Small intestine (tissue), 7 donors: ENCODE measurements around the gene NCAM1. TPM values are rescaled to one million over a fixed set of nuclear protein-coding genes. Genes with fewer than 3 reads are reported as not detected.
"Not testable (repeated sequence)": the region's sequence is repeated elsewhere in the genome, so short reads cannot be mapped to it uniquely, and the experiment has no call there.

Experiments
- DNase-seq, 2 donors: peaks; one replicate each; pipeline versions ENCODE4 v3.0.0 to v3.0.0-alpha.2; 2013
- FAIRE-seq: peaks from 2 replicates; lab custom pipeline; 2012; peaks lifted over from hg19 to GRCh38; lab: Jason Lieb, UNC
- H3K27ac ChIP-seq, 3 donors: one replicate each; pipeline ENCODE4 v1.5.1; 2013; ENCODE audit warnings: low read length in 2 of 3, mild to moderate bottlenecking in 2 of 3, control low read depth in 1 of 3, inconsistent platforms in 1 of 3, low read depth in 1 of 3, moderate library complexity in 1 of 3
- H3K27me3 ChIP-seq, 3 donors: one replicate each; pipeline ENCODE4 v1.6.1; 2013; ENCODE audit warnings: low read length in 3 of 3, inconsistent platforms in 1 of 3; ENCODE audit not compliant: control insufficient read depth in 3 of 3, insufficient read depth in 3 of 3
- H3K36me3 ChIP-seq, 3 donors: one replicate each; pipeline ENCODE4 v1.6.1; 2013; ENCODE audit warnings: low read length in 3 of 3, inconsistent platforms in 1 of 3, low read depth in 1 of 3, mild to moderate bottlenecking in 1 of 3, moderate library complexity in 1 of 3; ENCODE audit not compliant: control insufficient read depth in 3 of 3, insufficient read depth in 2 of 3
- H3K4me1 ChIP-seq, 3 donors: one replicate each; pipeline ENCODE4 v1.6.1; 2013; ENCODE audit warnings: low read length in 2 of 3, inconsistent platforms in 1 of 3, low read depth in 1 of 3, mild to moderate bottlenecking in 1 of 3, moderate library complexity in 1 of 3; ENCODE audit not compliant: control insufficient read depth in 3 of 3, insufficient read depth in 2 of 3
- H3K4me3 ChIP-seq, 3 donors: one replicate each; pipeline ENCODE4 v1.5.1; 2013; ENCODE audit warnings: low read length in 3 of 3, control low read depth in 1 of 3, inconsistent platforms in 1 of 3, low read depth in 1 of 3, mild to moderate bottlenecking in 1 of 3, moderate library complexity in 1 of 3
- H3K9me3 ChIP-seq, 2 donors: one replicate each; pipeline ENCODE4 v1.6.1; 2013; ENCODE audit warnings: low read depth in 1 of 2, low read length in 1 of 2; ENCODE audit not compliant: control insufficient read depth in 2 of 2, insufficient read depth in 1 of 2
- WGBS, 3 donors: extraction: QIAGEN DNeasy Blood & Tissue Kit; methylation state at CpG; one replicate each; pipeline ENCODE4 v1.1.7; 2013; 5-methylcytosine and 5-hydroxymethylcytosine counted together
- polyA plus RNA-seq, 4 donors: library from polyadenylated mRNA; stranded (reverse) in 3 of 4; unstranded in 1 of 4; fragments of 200-250 nt in 3 of 4; fragments of 120-200 nt in 1 of 4; gene quantifications; one replicate each; pipeline versions ENCODE4 v1.2.1 to v1.2.3, GENCODE V29; 2013
- donor health status: healthy with polysubstance abuse.
- donor health status: control.
- donor health status: control.
- donor health status: Bipolar disorder and iron deficiency.
- donor health status: healthy.

Gene NCAM1
- polyA plus RNA-seq, 4 donors, result 0.67 to 16.2 (median 9.1) TPM

DNA sequence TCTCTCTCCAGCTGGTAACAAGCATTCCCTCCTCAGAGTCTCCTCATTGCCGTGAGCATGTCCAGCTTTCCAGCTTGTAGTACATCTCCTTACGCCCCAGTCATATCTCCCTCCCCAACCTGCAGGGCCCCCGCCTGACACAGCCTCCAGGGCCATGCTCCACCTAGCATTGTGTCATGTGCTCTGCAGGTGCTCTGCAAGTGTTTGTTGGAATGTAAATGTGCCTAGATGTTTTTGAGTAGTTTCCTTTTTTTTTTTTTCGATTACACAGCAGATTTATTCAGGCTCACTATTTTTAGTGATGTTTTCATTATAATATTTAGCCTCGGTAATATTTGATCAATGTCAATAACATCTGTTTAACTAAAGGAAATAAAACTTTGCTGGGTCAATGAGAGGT, 82.5 kb downstream of the NCAM1 start:
- FAIRE-seq (no peak), DNase-seq (no peak)
- Histone ChIP-seq H3K9me3 (no peaks in the 10 kb centered on the region), H3K27ac (no peak overlapping the region), H3K27me3 (no peaks in the 10 kb centered on the region), H3K4me1 (no peaks in the 10 kb centered on the region), H3K36me3 (no peaks in the 10 kb centered on the region), H3K4me3 (no peak overlapping the region)
- WGBS, 3 donors, result 68 to 79% (median 69%) methylated on average over 5 of the region's 5 CpGs

DNA sequence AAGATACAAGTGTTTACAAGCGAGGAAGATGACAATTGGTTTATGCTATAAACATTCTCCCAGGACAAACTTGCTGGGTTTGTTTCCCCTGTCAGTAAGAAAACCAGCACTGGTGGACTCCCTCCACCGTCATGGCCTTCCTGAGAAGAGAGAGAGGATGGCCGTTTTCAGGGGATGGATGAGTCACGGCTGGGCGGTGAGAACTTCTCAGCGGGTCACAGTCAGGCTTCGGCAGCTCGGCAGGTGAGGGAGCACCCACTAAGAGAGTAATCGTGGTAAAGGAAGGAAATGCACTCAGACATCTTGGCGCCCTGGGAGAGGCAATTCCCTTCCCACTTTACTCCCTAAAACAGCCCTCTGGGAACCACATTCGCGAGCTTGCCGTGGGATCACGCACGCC, 83.9 kb downstream of the NCAM1 start:
- FAIRE-seq (no peak), DNase-seq (no peak)
- Histone ChIP-seq H3K27ac (no peak overlapping the region), H3K4me1 (no peaks in the 10 kb centered on the region), H3K4me3 (no peak overlapping the region), H3K36me3 (no peaks in the 10 kb centered on the region), H3K9me3 (no peaks in the 10 kb centered on the region), H3K27me3 (no peaks in the 10 kb centered on the region)
- WGBS, 3 donors, result 84 to 87% (median 86%) methylated on average over 15 of the region's 15 CpGs

DNA sequence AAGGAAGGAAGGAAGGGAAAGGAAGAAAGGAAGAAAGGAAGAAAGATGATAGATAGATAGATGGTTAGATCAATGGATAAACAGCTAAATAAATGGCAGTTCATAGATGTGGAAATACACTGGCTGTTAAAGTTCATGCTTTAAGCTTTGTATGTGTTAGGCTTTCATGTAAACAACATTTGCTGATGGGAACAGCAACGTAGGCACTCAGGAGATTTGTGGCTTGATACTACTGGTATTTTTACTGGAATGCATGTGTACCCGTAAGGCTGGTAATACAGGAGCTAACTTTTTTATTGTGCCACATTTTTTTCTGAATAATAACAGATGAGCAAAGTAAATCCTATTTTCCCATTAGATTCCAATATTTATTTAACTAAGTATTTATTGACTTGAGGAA, 85.6 kb downstream of the NCAM1 start:
- DNase-seq (no peak), FAIRE-seq (no peak)
- no peak overlapping the region for H3K27ac ChIP-seq
- no peaks in the 10 kb centered on the region for H3K36me3 ChIP-seq
- H3K4me3 ChIP-seq, result no peak overlapping the region
- no peaks in the 10 kb centered on the region for H3K27me3 ChIP-seq
- no peaks in the 10 kb centered on the region for H3K4me1 ChIP-seq
- 52 to 60% (median 60%) methylated on average over 2 of the region's 2 CpGs for WGBS, 3 donors
- H3K9me3 ChIP-seq, result no peaks in the 10 kb centered on the region

DNA sequence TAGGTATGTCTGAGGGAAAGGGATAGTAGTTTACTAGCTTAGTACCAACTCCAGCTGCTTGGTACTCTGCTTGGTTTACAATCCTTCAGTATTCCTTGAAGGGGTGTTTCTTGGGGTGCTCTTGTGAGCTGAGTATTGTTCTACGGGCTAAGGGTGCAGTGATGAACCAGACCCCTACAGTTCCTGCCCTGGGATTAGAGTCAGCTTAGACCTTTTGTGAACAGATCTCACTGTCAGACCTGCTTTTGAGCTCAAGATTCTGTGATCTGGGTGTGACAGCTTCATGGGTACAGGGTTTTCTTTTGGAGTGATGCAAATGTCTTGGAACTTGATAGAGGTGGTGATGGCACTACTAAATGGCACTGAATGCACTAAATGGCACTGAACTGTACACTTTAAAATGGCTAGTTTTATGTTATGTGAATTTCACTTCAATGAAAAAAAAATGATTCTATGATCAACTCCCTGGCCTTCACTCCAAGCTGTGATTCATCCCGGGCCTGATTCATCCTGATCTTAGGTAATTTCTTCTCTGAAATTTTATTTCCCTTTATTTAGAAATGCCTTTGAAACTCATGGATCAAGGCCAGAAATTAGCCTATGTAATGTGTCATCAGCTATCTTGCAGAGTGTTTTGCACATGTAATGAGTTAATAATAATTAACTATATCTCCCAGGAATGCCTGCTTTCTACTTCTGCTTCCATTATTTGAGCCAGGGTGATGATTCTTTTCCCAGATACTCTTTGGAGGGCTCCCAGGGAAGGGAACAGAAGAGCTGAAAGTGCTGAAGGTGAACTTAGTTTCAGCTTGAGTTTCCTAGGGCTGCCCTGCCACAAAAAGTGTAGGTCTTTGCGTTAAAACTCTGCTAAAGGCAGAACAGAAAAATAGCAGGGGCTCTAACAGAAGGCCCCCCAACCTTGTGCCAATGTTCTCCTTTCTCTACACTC, 87.9 kb downstream of the NCAM1 start:
- no peaks in the 10 kb centered on the region for H3K36me3 ChIP-seq
- no peak overlapping the region for H3K4me3 ChIP-seq
- H3K27ac ChIP-seq, result no peak overlapping the region
- WGBS, 3 donors, result 77 to 87% (median 81%) methylated on average over 3 of the region's 3 CpGs
- no peaks in the 10 kb centered on the region for H3K9me3 ChIP-seq
- no peaks in the 10 kb centered on the region for H3K27me3 ChIP-seq
- FAIRE-seq (no peak), DNase-seq (no peak)
- no peaks in the 10 kb centered on the region for H3K4me1 ChIP-seq

DNA sequence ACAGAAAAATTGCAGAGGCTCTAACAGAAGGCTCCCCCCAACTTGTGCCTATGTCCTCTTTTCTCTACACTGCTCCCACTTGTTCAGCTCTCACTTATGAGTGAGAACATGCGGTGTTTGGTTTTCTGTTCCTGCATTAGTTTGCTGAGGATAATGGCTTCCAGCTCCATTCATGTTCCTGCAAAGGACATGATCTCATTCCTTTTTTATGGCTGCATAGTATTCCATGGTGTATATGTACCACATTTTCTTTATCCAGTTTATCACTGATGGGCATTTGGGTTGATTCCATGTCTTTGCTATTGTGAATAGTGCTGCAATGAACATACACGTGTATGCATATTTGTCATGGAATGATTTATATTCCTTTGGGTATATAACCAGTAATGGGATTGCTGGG, 91.8 kb downstream of the NCAM1 start:
- not testable (repeated sequence) for DNase-seq, H3K9me3 ChIP-seq, H3K36me3 ChIP-seq, H3K4me3 ChIP-seq, H3K27me3 ChIP-seq, H3K4me1 ChIP-seq, H3K27ac ChIP-seq, FAIRE-seq
- WGBS, 3 donors, result 85 to 95% (median 85%) methylated on average over 2 of the region's 2 CpGs

DNA sequence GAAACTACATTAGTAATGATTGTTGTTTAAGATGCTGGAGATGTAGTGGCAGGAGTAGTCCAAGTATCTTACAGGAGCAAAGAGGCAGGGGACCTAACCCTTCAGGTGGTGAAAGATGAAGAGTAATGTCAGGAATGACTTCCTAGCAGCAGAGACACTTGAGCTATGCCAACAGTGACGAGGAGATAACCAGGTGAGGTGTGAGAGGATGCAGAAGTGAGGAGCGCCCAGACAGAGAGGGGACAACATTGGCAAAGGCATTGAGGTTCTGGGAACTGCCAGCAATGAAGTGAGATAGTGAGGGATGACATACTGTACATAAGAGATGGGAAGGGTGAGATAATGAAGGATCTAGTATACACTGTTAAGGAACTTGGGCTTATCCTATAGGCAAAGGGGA, 95.8 kb downstream of the NCAM1 start:
- FAIRE-seq, result no peak
- 53 to 77% (median 59%) methylated on average over 2 of the region's 2 CpGs for WGBS, 3 donors

DNA sequence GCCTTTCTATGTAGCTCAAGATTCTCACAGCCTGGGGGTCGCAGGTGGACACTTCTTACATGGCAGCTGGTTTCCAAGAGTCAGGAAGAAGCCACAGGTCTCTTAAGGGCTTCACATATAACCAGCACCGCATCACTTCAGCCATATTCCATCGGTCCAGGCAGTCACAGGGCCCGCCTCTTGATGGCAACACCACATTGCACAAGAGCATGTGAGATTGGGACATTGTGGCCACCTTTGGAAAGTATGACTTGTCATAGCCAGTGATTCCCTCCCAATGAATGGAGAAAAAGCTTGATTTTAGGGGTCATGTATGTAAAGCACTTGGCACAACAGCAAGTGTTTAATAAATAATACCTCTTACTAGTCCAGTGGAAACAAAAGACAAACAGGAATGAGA, 98.3 kb downstream of the NCAM1 start:
- Histone ChIP-seq H3K4me3 (no peak overlapping the region), H3K27ac (no peak overlapping the region), H3K9me3 (no peaks in the 10 kb centered on the region), H3K4me1 (no peaks in the 10 kb centered on the region), H3K27me3 (no peaks in the 10 kb centered on the region), H3K36me3 (no peaks in the 10 kb centered on the region)
- FAIRE-seq (no peak), DNase-seq (no peak)
- WGBS, 3 donors, result 70 to 83% (median 76%) methylated on average over 4 of the region's 4 CpGs

More for the DNA sequence above, 95.8 kb downstream of the NCAM1 start:
- no peaks in the 10 kb centered on the region for H3K36me3 ChIP-seq
- no peak overlapping the region for H3K27ac ChIP-seq
- H3K9me3 ChIP-seq, result no peaks in the 10 kb centered on the region
- no peak overlapping the region for H3K4me3 ChIP-seq
- no peaks in the 10 kb centered on the region for H3K27me3 ChIP-seq
- DNase-seq, result no peak
- no peaks in the 10 kb centered on the region for H3K4me1 ChIP-seq

DNA sequence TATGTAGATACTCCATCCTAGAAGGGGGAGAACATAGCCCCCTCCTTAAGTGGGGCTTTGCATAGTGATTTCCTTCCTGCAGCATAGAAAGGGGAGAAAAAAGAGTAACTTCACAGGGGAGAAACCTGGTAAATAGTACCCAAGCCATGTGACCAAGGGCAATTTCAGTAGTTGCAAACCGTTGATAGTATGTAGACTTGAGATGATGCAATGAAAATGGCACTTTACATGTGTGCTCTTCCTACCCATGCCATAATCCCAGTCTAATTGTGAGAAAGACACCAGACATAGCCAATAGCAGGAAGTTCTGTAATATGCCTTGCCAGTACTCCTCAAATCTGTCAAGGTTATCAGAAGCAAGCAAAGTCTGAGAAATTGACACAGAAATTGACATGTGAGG, 104.1 kb downstream of the NCAM1 start:
- Histone ChIP-seq H3K27ac (no peak overlapping the region), H3K4me1 (no peaks in the 10 kb centered on the region), H3K4me3 (no peak overlapping the region), H3K9me3 (no peaks in the 10 kb centered on the region), H3K36me3 (no peaks in the 10 kb centered on the region), H3K27me3 (no peaks in the 10 kb centered on the region)
- DNase-seq (no peak), FAIRE-seq (no peak)
- WGBS, 3 donors, result 24 to 65% (median 41%) methylated on average over 1 of the region's 1 CpG
